ENCODE measurements around the gene GPR146. TPM values are rescaled to one million over a fixed set of nuclear protein-coding genes. Genes with fewer than 3 reads are reported as not detected.

The GPR146 gene
- total and polyA plus RNA-seq, 2 of the 13 experiments (the other 11 are each of a cell fraction or from before 2014, with no cell fraction given): 2.0 to 15.9 TPM

- Histone ChIP-seq H3K27ac (ENCODE audit: extremely low read length, insufficient read depth, low read length) (no peak overlapping the region), H3K9me3 (ENCODE audit: low read length) (no peaks in the 10 kb centered on the region), H3K79me2 (ENCODE audit: insufficient read depth, low read length) (peaks cover 6% of the 10 kb centered on the region), H2AFZ (ENCODE audit: low read length) (no peak overlapping the region), H3K27me3 (ENCODE audit: control insufficient read depth in 1 of 2, insufficient read depth in 2 of 2, low read length in 2 of 2) (no peaks in the 10 kb centered on the region), H3K4me2 (ENCODE audit: low read depth, low read length) (no peak overlapping the region), H4K20me1 (ENCODE audit: insufficient read depth, low read length) (no peaks in the 10 kb centered on the region), H3K9ac (ENCODE audit: insufficient read depth, low read depth, low read length) (no peak overlapping the region), H3K4me3 (replicated peaks in 1 of 3; ENCODE audit: insufficient read depth in 1 of 3, low read depth in 2 of 3, low read length in 3 of 3) (no peak overlapping the region), H3K4me1 (ENCODE audit: insufficient read depth, low read length) (peaks cover 24% of the 10 kb centered on the region), H3K36me3 (replicated peaks in 1 of 2; ENCODE audit: control insufficient read depth in 1 of 2, insufficient read depth in 2 of 2, low read length in 2 of 2) (peaks cover 3 to 7% of the 10 kb centered on the region in 2 experiments; a peak in 2 of 5 replicates)
- intact Hi-C loops (cut with micrococcal nuclease; ENCODE audit: unreplicated experiment) (no loop called here), in situ Hi-C loops (cut with HindIII; ENCODE audit: extremely low pct_ligation_motif_present, low pct_unique_long_range_greater_than_20kb) (no loop called here)
- no peak for TF ChIP-seq CC2D1A (CRISPR knock-in tag; IDR thresholded peaks at IDR 0.05)
- no peak for TF ChIP-seq CENPBD1 (CRISPR knock-in tag; IDR thresholded peaks at IDR 0.05; ENCODE audit: borderline replicate concordance, low read depth)
- no peak for TF ChIP-seq ZNF777 (CRISPR knock-in tag; IDR thresholded peaks at IDR 0.05)
- TF ChIP-seq TCF7L2 (IDR thresholded peaks at IDR 0.05; ENCODE audit: low read depth, low read length): no peak
- TF ChIP-seq NCOA2 (CRISPR knock-in tag; IDR thresholded peaks at IDR 0.05): no peak
- TF ChIP-seq ZNF670 (CRISPR knock-in tag; IDR thresholded peaks at IDR 0.05; ENCODE audit: borderline replicate concordance): no peak
- no peak for TF ChIP-seq RARG (CRISPR knock-in tag; IDR thresholded peaks at IDR 0.05; ENCODE audit: low read depth)
- TF ChIP-seq ATF3 (CRISPR knock-in tag; IDR thresholded peaks at IDR 0.05): no peak
- no peak for TF ChIP-seq ZNF775 (CRISPR knock-in tag; IDR thresholded peaks at IDR 0.05; ENCODE audit: borderline replicate concordance)
- TF ChIP-seq ZNF282 (IDR thresholded peaks at IDR 0.05; ENCODE audit: partially characterized antibody): no peak
- TF ChIP-seq NFAT5 (CRISPR knock-in tag; IDR thresholded peaks at IDR 0.05): no peak
- TF ChIP-seq MXD3 (CRISPR knock-in tag; IDR thresholded peaks at IDR 0.05): no peak
- TF ChIP-seq ZNF577 (CRISPR knock-in tag; IDR thresholded peaks at IDR 0.05; ENCODE audit: borderline replicate concordance, low read depth): no peak
- FAIRE-seq (no peak), ATAC-seq (no peak), DNase-seq (ENCODE audit: low spot score) (no peak)
- ChIA-PET POLR2A (interaction anchor here (1.0 kb wide), 1 partner anchor 20 kb away, joined by 3 read pairs; no protein-coding TSS in a partner anchor), CTCF (ENCODE audit: low intra/inter-chr PET ratio, low total read pairs) (no interaction called here)
- no TSS peak for BruUV-seq (replicated peaks)
- WGBS (ENCODE audit: low lambda C conversion rate): 93% methylated on average over 27 of the region's 30 CpGs
Observed at GRCh38 chr7:1012716-1013095, 31.6 kb upstream of the GPR146 start.

Data from HepG2 (cell line).